GM21360 (cell line): ENCODE measurements around the gene GPR161.
"Not testable (repeated sequence)": the region's sequence is repeated elsewhere in the genome, so short reads cannot be mapped to it uniquely, and the experiment has no call there.

Experiments used
- ATAC-seq: cut with Tn5 transposase; IDR thresholded peaks from one replicate; pipeline ENCODE4 v1.9.1; 2021; ENCODE audit warnings: mild to moderate bottlenecking, moderate library complexity; ENCODE audit not compliant: unreplicated experiment

GPR161 gene

GRCh38 chr1:168089979-168090337 lies 46.8 kb downstream of the GPR161 start:
- no peak for ATAC-seq

GRCh38 chr1:168089326-168089978 lies 47.3 kb downstream of the GPR161 start:
- ATAC-seq, result no peak

DNA sequence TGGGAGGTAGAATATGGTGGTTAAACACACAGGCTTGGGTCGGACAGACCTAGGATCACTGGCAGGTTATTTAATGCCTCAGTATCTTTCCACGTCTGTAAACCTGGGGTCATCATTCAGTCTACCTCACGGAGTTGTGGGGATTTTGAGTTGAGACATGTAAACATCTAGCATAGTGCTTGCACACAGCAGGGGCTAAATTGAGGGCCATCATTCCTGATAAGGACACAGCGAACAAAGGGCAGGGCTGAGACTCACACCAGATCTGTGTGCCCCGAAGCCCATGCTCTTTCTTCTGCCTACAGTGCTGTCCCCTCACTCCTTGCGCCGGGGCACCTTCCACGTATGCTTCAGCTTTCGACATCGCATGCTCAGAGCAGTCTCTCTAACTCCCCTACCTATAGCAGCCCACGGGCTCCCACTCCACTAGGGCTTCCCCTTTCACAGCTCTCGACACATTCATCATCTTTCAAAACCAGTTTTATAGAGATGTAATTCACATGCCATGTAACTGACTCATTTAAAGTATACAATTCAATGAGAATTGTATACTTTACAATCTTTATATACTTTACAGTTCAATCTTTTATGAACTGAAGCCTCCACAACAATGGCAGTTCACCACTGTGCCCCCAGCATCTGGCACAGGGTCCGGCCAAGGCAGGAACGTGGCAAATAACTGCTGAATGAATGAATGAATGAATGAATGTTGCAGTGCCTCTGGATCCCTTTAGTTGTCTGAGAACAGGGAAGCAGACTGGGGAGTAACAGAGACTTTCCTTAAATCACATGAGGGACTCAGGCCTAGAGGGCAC lies 48.0 kb downstream of the GPR161 start:
- no peak for ATAC-seq

DNA sequence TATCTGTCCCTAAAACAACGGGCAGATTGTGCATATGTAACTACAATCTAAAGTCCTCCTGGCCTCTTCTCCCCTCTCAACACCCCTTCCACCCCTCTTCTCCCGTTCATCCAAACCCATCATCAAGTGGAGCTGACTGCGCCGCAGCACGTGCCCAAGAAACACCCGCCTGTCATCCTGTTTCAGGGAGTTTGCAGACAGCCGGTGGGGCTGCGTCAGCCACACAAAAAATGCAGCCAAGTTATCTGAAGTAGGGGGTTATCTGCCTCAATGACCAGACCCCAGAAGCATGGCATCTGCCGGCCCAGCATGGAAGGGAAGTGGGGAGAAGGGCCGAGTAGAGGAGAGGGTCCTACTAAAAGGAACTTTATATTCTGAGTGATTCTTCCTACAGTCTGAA lies 49.0 kb downstream of the GPR161 start:
- no peak for ATAC-seq

DNA sequence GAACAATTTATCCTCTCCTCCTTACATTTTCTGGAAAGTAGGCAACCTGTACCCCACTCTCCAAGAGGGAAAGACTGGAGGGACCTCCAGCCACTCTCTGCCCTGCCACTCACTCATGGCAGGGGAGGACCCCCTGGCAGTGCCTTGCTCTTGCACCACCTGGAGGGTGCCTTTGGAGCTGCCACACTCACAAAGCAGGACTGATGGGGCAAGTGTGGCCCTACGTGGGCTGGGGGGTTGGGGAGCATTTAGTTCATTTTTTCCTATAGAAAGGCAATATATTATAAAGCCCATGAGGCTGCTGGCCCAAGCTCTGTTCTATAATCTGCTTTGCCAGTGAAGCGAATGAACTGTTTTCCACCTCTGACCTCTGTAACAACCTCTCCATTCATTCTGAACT lies 50.3 kb downstream of the GPR161 start:
- no peak for ATAC-seq

GRCh38 chr1:168085401-168085872 lies 51.3 kb downstream of the GPR161 start:
- no peak for ATAC-seq

DNA sequence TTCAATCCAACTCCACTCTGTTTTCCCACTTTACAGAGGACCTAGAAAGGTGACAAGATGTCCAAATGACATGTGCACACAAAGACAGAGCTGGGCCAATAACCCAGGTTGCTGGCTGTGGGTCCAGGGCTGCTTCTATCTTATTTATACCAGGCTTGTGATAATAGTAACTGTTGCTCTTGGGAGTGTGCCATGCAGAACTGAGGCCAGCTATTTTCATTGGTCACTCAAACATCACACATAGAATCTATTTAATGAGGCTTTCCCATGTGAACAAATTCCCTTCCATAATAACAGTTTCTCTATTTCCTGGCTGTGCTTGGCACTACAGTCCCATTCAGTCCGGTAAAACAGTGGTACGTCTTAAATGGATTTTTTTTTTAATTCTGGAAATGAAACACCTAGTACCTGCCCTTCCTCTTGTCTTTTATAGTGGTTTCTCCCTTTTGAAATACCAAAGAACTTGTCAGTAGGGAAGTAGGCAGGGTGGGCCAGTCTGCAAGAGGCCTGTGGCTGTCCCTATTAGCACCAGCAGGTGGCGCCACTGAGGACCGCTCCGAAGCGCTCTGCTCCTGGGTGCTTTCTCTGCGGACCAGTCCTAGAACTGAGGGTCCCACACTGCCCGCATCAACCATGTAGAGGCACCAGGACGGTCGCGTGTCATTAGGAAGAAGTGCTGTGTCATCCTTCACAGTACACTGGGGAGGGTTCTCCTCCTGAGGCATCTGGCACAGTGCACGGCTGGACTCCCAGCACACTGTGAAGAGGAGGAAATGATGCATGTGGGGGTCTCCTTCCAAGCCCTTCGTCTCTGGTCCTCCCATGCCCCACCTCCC lies 52.1 kb downstream of the GPR161 start:
- no peak for ATAC-seq

DNA sequence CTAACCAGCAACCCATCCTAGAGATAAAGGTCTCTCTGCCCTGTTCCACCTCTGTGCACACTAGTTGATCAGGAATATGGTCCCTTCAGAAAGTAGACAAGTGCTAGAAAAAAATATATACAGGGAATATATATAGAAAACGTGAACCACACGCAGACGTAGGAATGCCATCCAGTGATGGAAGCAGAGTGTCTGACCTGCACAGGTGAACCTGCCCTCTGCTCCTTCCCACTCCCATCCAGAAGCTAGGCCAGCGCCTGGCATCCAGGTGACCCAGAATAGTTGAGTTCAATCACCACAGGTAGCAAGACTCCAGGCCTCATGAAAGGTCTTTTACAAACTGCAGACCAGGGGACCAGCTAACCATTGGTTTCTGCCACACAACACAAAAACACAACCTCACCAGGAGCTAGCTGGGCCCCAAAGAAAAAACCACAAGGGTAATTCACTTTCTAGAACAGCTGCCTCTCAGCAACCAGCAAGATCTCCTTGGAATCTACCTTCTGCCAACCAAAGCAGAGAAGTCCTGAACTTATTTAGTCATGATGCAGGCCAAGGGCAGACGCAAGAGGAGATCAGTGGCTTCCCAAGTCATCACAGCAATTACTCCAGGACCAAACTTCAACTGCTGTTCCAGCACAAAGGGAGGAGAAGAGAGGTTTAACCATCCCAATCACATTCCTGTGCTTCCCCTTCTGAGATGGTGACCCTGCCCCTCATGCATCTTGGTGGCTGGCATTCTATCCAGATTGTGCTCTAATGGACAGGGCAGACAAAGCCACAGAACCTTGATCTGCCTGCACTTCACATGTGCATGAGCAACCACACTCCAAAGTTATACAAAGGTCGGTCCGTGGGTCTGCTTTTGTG lies 53.0 kb downstream of the GPR161 start:
- ATAC-seq, result no peak

DNA sequence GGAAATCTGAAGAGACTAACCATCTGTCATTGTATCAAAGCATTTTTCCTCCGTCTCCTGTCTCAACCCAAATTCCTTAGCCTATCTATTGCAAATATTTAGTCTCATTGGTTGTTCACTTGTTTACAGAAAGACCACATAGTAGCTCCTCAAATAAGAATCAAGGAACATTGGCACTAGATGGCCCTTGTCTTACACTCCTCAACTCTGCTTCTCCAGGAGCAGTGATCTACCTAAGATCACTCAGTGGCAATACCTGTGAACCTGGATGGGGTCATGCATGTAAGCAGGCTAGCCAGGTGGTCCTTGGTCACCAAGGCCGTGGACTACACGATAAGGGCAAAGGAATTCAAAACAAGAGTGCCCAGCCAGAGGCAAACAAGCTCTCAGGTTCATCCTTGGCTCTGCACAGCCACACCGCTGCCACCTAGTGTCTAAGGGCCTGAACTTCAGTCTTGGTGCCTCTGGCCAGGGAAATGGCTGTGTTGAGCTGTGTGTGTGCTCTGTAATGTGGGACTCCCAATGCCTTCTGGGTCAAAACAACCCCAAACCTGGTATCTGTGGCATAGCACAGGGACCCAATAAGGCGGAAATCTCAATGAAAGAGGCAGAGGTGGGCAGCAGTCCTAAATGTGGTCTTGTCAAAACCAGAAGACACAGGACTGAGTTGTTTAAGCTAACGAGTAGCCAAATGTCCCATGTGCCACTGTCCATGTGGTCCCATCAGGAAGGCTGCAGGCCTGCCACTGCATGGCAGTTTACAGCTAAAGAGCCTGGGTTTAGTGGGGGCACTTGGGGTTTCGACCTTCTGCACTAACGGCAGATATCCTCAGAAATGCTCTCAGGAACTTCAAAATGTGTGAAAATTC lies 54.5 kb downstream of the GPR161 start:
- peak; percentile 83 for ATAC-seq

- ATAC-seq, result no peak
Observed at GRCh38 chr1:168081373-168082007, 55.2 kb downstream of the GPR161 start.

DNA sequence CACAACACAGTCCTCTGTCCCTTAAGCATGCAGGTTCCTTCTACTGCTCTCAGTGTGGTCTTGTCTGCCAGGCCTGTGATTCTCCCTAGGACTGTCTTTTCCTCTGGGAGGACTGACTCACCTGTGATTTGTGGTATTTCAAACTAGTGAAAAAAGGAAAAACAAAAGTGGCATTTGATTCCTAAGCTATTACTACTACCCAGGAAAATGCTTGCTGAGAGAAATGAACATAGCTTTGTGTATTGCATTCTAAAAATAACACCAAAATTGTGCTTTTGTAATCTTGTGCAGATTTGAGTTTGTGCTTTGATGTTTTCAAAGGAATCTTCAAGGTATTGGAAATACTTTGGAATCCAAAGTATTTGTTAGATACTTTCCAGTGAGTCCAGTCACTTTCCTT lies 57.0 kb downstream of the GPR161 start:
- no peak for ATAC-seq

- no peak for ATAC-seq
Observed at GRCh38 chr1:168069384-168069783, 67.3 kb downstream of the GPR161 start.

GRCh38 chr1:168065506-168065905 lies 71.2 kb downstream of the GPR161 start:
- no peak for ATAC-seq

GRCh38 chr1:168064216-168064615 lies 72.5 kb downstream of the GPR161 start:
- no peak for ATAC-seq

DNA sequence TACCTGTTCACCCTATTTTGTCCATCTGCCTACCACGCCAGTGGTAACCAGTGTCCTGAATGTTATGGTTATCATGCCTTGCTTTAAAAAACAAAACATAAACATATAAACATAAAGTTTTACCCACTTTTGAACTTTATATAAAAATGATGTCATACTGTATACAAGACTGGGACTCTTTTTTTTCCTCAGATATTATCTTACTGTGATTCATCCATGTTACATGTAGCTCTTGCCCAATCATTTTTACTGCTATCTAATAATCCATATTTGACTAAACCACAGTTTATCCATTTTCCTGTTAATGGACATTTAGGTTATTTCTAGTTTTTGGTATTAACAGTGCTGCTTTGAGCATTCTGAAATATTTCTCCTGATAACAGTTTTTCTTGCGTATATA lies 78.8 kb downstream of the GPR161 start:
- ATAC-seq, result no peak

DNA sequence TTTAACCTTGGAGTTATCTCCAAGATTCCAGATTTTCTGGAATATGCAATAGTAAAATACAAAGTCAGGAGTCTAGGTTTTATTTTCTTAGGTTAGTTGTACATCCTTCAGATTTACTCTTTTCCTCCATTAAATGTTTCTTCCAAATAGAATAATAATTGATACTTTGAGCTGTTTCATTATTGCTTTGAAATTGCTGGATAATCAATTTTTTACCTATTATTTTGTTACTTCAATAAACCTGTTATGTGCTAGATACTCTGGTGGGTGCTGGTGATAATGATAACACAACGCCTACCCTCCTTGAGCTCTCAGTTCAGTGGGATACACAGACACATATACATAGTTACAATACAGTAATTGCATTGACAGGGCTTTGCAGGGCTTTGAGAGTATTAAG lies 79.4 kb downstream of the GPR161 start:
- no peak for ATAC-seq

DNA sequence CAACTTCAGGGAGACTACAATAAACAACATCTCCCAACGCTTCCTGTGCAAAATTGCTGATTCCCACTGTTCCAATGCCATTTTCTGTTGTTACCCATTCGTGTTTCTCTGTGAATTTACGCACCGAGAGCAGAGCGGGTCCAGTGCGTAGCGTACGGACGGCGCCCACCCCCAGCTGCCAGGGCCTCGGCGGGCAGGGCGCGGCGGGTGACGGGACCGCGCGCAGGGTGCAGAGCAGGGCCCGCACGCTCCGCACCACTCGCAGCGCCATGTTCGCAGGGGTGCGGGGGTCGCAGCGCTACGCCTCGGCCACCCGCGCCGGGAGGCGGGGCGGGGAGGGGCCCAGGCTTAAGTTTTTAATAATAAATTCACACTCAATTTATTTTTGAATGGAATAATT lies 80.6 kb downstream of the GPR161 start:
- ATAC-seq, result not testable (repeated sequence)

- no peak for ATAC-seq
Observed at GRCh38 chr1:168054117-168054516, 82.6 kb downstream of the GPR161 start.

DNA sequence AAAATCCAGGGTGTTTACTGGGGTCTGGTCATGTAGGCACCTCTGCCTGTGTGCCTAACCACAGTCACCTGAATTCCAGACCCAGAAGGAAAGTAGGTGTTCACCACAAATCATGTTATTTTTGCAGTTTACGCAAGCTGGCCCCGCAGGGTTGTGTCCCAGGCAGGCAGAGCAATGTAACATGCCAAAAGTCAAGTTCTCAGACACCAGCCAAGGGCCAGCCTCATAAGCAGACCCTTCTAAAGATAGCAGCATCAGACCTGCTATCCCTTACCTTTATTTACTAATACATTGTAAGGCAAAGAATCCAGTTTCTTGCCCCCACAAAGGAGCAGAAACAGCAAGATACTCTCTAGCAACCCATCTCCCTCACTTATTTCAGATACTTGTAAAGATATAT lies 83.0 kb downstream of the GPR161 start:
- no peak for ATAC-seq
